ENCODE results near the gene SNF8.

Gene SNF8

GRCh38 chr17:48928876-48929811 lies 15.5 kb downstream of the SNF8 start:
- no peak for DNase-seq

- no peak for DNase-seq
These were observed 16.5 kb downstream of the SNF8 start for GRCh38 chr17:48927978-48928745.

GRCh38 chr17:48925991-48926342 lies 18.7 kb downstream of the SNF8 start:
- DNase-seq = no peak

- no peak for DNase-seq
These were observed 19.2 kb downstream of the SNF8 start for GRCh38 chr17:48925251-48925990.

- no peak for DNase-seq
These were observed 29.0 kb downstream of the SNF8 start for GRCh38 chr17:48915459-48916282.

- DNase-seq = no peak
These were observed 32.2 kb downstream of the SNF8 start for GRCh38 chr17:48912476-48912875.

GRCh38 chr17:48910370-48910769 lies 34.3 kb downstream of the SNF8 start:
- DNase-seq = no peak

GRCh38 chr17:48909783-48910182 lies 34.9 kb downstream of the SNF8 start:
- DNase-seq = no peak

- peak; percentile 50 for DNase-seq
These were observed 35.7 kb downstream of the SNF8 start for GRCh38 chr17:48908853-48909394.

GRCh38 chr17:48908047-48908843 lies 36.4 kb downstream of the SNF8 start, which contains the start of gene UBE2Z:
Gene UBE2Z (plus strand): TSS chr17:48908407. CDS start chr17:48908504, 97 bp downstream.
- peak; percentile 76 for DNase-seq

GRCh38 chr17:48907713-48908046 lies 37.0 kb downstream of the SNF8 start:
- DNase-seq = no peak

- DNase-seq = no peak
These were observed 38.6 kb downstream of the SNF8 start for GRCh38 chr17:48905987-48906515.

- DNase-seq = no peak
These were observed 40.2 kb downstream of the SNF8 start for GRCh38 chr17:48904428-48904827.

- no peak for DNase-seq
These were observed 41.2 kb downstream of the SNF8 start for GRCh38 chr17:48903401-48903800.

GRCh38 chr17:48901241-48901640 lies 43.4 kb downstream of the SNF8 start:
- DNase-seq = no peak

GRCh38 chr17:48894886-48895285 lies 49.8 kb downstream of the SNF8 start:
- DNase-seq = no peak

GRCh38 chr17:48893646-48894508 lies 50.8 kb downstream of the SNF8 start:
- DNase-seq = no peak

- DNase-seq = no peak
These were observed 51.5 kb downstream of the SNF8 start for GRCh38 chr17:48892940-48893645.

- DNase-seq = no peak
These were observed 54.6 kb downstream of the SNF8 start for GRCh38 chr17:48890086-48890485.

Measured in NCI-H1436 treated with DMSO at 0.1 percent for 48 hours (cell line).